ENCODE results near the gene SLC4A5. TPM values are rescaled to one million over a fixed set of nuclear protein-coding genes. Genes with fewer than 3 reads are reported as not detected.

The SLC4A5 gene
- total RNA-seq, 1 donor from 2014 or later, result 2.3 TPM

- no peaks in the 10 kb centered on the region for H3K9me3 ChIP-seq (replicated peaks)
- TF ChIP-seq CTCF (IDR thresholded peaks at IDR 0.05; ENCODE audit: borderline replicate concordance), result no peak
- no peak for DNase-seq
- no peaks in the 10 kb centered on the region for H3K27me3 ChIP-seq (ENCODE audit: low read depth)
- H3K4me1 ChIP-seq, result peaks cover 65% of the 10 kb centered on the region
- H3K36me3 ChIP-seq, result no peaks in the 10 kb centered on the region
- no peak overlapping the region for H3K27ac ChIP-seq (replicated peaks)
- intact Hi-C loops (cut with micrococcal nuclease), result no loop called here
- peak overlapping the region; percentile 94 for H3K4me3 ChIP-seq
Observed at GRCh38 chr2:74390606-74391005, 47.4 kb upstream of the SLC4A5 start.

DNA sequence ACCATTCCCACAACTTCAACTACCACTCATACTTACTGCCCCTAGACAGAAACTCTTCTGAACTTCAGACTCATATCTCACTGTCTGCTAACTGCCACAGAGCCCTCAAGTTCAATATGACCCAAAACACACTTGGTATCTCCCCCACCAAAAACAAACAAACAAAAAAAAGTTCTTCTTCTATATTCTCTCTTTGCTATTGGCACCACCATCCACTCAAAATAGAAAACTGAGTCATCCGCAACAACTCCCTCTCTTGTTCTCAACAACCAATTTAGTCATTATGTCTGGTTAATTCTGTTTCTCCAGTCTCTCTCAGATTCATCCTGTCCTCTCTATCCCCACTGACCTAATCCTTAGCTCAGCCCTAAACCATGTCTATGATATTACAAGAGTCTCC, 44.1 kb upstream of the SLC4A5 start:
- H3K27me3 ChIP-seq (ENCODE audit: low read depth), result no peaks in the 10 kb centered on the region
- peak overlapping the region; percentile 54 for H3K27ac ChIP-seq (replicated peaks)
- no peak for TF ChIP-seq CTCF (IDR thresholded peaks at IDR 0.05; ENCODE audit: borderline replicate concordance)
- peaks cover 96% of the 10 kb centered on the region for H3K4me1 ChIP-seq
- DNase-seq, result no peak
- no peaks in the 10 kb centered on the region for H3K9me3 ChIP-seq (replicated peaks)
- intact Hi-C loops (cut with micrococcal nuclease), result no loop called here
- no peaks in the 10 kb centered on the region for H3K36me3 ChIP-seq
- H3K4me3 ChIP-seq, result no peak overlapping the region

DNA sequence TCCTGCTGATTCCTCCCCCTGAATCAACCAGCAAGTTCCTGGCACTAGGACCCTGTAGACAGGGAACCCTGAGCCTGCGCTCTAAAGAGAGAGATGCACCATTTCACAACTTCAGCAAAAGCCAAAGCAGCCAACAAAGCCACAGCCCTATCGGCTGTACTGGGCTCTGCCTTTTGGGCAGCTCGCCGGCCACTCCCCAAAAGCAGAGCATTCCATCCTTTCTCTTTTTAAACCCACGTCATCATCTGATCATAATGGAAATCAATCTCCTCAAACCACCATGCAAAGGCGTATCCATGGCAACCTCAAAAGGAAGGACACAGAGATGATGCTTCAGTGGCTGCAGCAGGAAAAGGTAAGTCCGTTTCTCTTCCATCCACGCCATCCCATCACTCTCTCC, 42.2 kb upstream of the SLC4A5 start:
- H3K4me1 ChIP-seq, result peaks cover 98% of the 10 kb centered on the region
- H3K4me3 ChIP-seq, result no peak overlapping the region

DNA sequence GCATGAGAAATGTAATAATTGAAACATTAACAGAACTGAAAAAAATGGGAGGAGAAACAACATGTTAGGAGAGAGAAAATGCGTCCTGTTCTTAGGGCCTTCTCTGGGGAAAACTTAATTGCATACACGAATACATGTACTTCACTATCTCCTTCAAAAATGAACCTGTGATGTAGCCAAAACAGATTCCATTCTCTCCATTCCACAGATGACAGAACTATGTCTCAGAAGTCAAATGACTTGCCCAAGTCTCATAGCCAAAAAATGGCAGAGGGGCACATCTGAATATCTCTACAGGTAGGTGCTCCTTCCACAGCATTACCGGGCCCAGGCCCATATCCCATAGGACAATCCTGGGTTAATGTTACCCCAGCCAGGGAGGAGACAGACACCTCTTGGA, 40.8 kb upstream of the SLC4A5 start:
- TF ChIP-seq CTCF (IDR thresholded peaks at IDR 0.05; ENCODE audit: borderline replicate concordance), result no peak
- Histone ChIP-seq H3K9me3 (replicated peaks) (no peaks in the 10 kb centered on the region), H3K4me1 (peaks cover 98% of the 10 kb centered on the region), H3K36me3 (no peaks in the 10 kb centered on the region), H3K4me3 (no peak overlapping the region), H3K27ac (replicated peaks) (peak overlapping the region; percentile 64), H3K27me3 (ENCODE audit: low read depth) (no peaks in the 10 kb centered on the region)
- DNase-seq, result no peak
- intact Hi-C loops (cut with micrococcal nuclease), result no loop called here

More for the DNA sequence above, 42.2 kb upstream of the SLC4A5 start:
- Histone ChIP-seq H3K9me3 (replicated peaks) (no peaks in the 10 kb centered on the region), H3K27me3 (ENCODE audit: low read depth) (no peaks in the 10 kb centered on the region), H3K36me3 (no peaks in the 10 kb centered on the region), H3K27ac (replicated peaks) (peak overlapping the region; percentile 64)
- TF ChIP-seq CTCF (IDR thresholded peaks at IDR 0.05; ENCODE audit: borderline replicate concordance), result no peak
- intact Hi-C loops (cut with micrococcal nuclease), result no loop called here
- no peak for DNase-seq

DNA sequence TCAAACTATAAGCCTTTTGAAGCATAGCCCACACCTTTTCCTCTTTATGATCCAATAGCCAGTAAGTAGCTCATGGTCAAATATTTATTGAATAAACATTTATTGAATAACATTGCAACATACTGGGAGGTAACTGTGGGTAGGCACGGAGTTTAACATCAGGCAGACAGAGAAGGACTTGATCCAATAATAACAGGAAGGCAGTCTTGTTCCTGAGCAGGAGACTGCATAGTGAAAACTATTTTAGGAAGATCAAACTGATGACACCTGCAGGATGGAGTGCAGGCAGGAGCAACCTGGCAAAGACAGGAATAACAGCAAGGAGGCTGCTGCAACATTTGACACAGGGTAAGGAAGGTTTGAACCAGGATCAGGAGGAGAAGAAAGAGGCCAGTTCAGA, 40.0 kb upstream of the SLC4A5 start:
- Histone ChIP-seq H3K4me3 (no peak overlapping the region), H3K36me3 (no peaks in the 10 kb centered on the region), H3K9me3 (replicated peaks) (no peaks in the 10 kb centered on the region), H3K27me3 (ENCODE audit: low read depth) (no peaks in the 10 kb centered on the region), H3K27ac (replicated peaks) (peak overlapping the region; percentile 64), H3K4me1 (peaks cover 97% of the 10 kb centered on the region)
- TF ChIP-seq CTCF (IDR thresholded peaks at IDR 0.05; ENCODE audit: borderline replicate concordance), result no peak
- intact Hi-C loops (cut with micrococcal nuclease), result no loop called here
- no peak for DNase-seq

DNA sequence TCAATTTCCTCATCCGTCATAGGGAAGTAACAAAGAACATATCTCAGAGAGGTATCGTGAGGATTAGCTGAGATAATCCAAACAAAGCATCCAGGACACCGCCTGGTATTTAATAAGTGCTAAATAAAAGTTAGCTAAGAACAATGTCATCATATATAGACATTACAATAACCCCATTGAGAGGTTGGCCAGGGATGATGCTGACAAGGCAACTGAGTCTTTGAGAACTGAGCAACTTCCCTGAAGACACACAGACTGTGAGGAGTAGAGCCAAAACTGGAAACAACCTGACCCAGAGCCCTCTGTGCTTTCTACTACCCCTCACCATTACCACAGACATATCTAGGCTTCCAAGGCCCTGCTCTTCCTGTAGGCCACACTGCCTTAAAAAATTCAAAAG, 38.5 kb upstream of the SLC4A5 start:
- no peaks in the 10 kb centered on the region for H3K27me3 ChIP-seq (ENCODE audit: low read depth)
- no peak for DNase-seq
- no peaks in the 10 kb centered on the region for H3K9me3 ChIP-seq (replicated peaks)
- peaks cover 14% of the 10 kb centered on the region for H3K36me3 ChIP-seq
- H3K4me3 ChIP-seq, result no peak overlapping the region
- H3K4me1 ChIP-seq, result peaks cover 85% of the 10 kb centered on the region
- peak overlapping the region; percentile 64 for H3K27ac ChIP-seq (replicated peaks)
- intact Hi-C loops (cut with micrococcal nuclease), result no loop called here
- TF ChIP-seq CTCF (IDR thresholded peaks at IDR 0.05; ENCODE audit: borderline replicate concordance), result no peak
